GM23248 (cell line): ENCODE measurements around the gene ADCY7.

ENCODE experiments used
- EZH2 ChIP-seq: fragments of 200-600 bp; sonication (generic); IDR thresholded peaks from 2 replicates; pipeline ENCODE4 v1.6.1; 2018; ENCODE audit warnings: antibody characterized with exemption, mild to moderate bottlenecking; ENCODE audit not compliant: insufficient read depth, poor library complexity, severe bottlenecking
- EZH2phosphoT487 ChIP-seq: fragments of 200-600 bp; sonication (generic); IDR thresholded peaks from 2 replicates; pipeline ENCODE4 v1.6.1; 2018; ENCODE audit warnings: antibody characterized with exemption, moderate library complexity, mild to moderate bottlenecking, low read depth; ENCODE audit not compliant: insufficient read depth

DNA sequence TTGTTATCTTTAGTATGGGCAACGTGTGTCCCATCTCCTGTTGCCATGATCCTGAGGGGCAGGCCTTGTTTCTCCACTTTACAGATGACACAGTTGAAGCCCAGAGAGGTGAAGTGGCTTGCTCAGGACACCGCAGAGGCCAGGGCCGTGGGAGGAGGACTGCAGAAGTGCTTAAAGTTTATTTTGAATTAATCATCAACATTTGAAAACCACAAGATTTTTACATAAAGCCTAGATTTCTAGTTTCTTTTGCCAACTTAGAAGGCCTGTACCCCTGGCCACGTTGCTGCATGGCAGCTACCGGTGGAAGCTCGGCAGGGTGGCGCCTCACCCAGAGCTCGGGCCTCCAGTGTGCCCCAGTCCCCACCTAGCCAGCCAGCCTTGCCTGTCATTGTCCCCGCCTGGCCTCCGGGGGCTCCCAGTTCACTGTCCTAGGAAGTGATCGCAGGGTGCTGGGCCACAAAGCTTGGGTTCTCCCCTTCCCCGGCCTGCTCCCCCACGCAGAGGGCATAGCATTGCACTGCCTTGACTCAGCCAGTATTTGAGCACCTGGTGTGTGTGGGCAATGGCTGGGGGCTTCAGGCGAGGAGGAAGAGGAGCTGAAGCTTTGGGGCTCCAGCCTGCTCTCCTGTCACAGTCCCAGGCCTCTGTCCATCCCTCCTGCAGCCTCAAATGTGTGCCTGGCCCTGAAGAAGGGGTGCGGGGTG is 14.8 kb upstream of the ADCY7 start:
- TF ChIP-seq EZH2phosphoT487, result 0 out of 2 replicates have a peak, but pooled peaks have one; percentile 66
- TF ChIP-seq EZH2, result no peak
